ENCODE results near the gene MDN1.

Gene MDN1

GRCh38 chr6:89792881-89793280 lies 26.7 kb downstream of the MDN1 start (continued):
- TF ChIP-seq OSR1 (CRISPR knock-in tag; IDR thresholded peaks at IDR 0.05) (no peak), ZNF70 (CRISPR knock-in tag; IDR thresholded peaks at IDR 0.05) (no peak), POU6F1 (CRISPR knock-in tag; IDR thresholded peaks at IDR 0.05; ENCODE audit: borderline replicate concordance, low read depth) (no peak), ARNTL (CRISPR knock-in tag; IDR thresholded peaks at IDR 0.05; ENCODE audit: borderline replicate concordance, low read depth) (no peak), CSDC2 (CRISPR knock-in tag; IDR thresholded peaks at IDR 0.05) (no peak)

GRCh38 chr6:89790403-89790802 lies 29.2 kb downstream of the MDN1 start:
- no peak for ATAC-seq
- TF ChIP-seq ZFP3 (CRISPR knock-in tag; IDR thresholded peaks at IDR 0.05) (no peak), ZNF565 (CRISPR knock-in tag; conservative IDR thresholded peaks at IDR 0.05; ENCODE audit: low read depth) (no peak), PATZ1 (CRISPR knock-in tag; IDR thresholded peaks at IDR 0.05; ENCODE audit: borderline replicate concordance) (no peak), TSHZ2 (CRISPR knock-in tag; IDR thresholded peaks at IDR 0.05) (no peak), ZC3H10 (CRISPR knock-in tag; IDR thresholded peaks at IDR 0.05) (no peak), TCF4 (CRISPR knock-in tag; IDR thresholded peaks at IDR 0.05; ENCODE audit: borderline replicate concordance) (no peak), GLIS3 (CRISPR knock-in tag; IDR thresholded peaks at IDR 0.05) (no peak), ZNF8 (CRISPR knock-in tag; IDR thresholded peaks at IDR 0.05) (no peak), ISL1 (CRISPR knock-in tag; IDR thresholded peaks at IDR 0.05) (no peak), SNAI2 (CRISPR knock-in tag; IDR thresholded peaks at IDR 0.05) (no peak), TOX (CRISPR knock-in tag; IDR thresholded peaks at IDR 0.05; ENCODE audit: borderline replicate concordance) (no peak), POU6F1 (CRISPR knock-in tag; IDR thresholded peaks at IDR 0.05; ENCODE audit: borderline replicate concordance, low read depth) (no peak), PPARA (CRISPR knock-in tag; IDR thresholded peaks at IDR 0.05; ENCODE audit: borderline replicate concordance) (no peak), ZFP30 (CRISPR knock-in tag; IDR thresholded peaks at IDR 0.05) (no peak), ZNF70 (CRISPR knock-in tag; IDR thresholded peaks at IDR 0.05) (no peak), CSRNP3 (CRISPR knock-in tag; IDR thresholded peaks at IDR 0.05) (no peak), ESRRG (CRISPR knock-in tag; IDR thresholded peaks at IDR 0.05) (no peak)

- TF ChIP-seq PATZ1 (CRISPR knock-in tag; IDR thresholded peaks at IDR 0.05; ENCODE audit: borderline replicate concordance) (no peak), ZFP3 (CRISPR knock-in tag; IDR thresholded peaks at IDR 0.05) (no peak), ESRRG (CRISPR knock-in tag; IDR thresholded peaks at IDR 0.05) (no peak), OSR1 (CRISPR knock-in tag; IDR thresholded peaks at IDR 0.05) (no peak), ZC3H10 (CRISPR knock-in tag; IDR thresholded peaks at IDR 0.05) (no peak), ISL1 (CRISPR knock-in tag; IDR thresholded peaks at IDR 0.05) (no peak), SNAI2 (CRISPR knock-in tag; IDR thresholded peaks at IDR 0.05) (no peak), TCF4 (CRISPR knock-in tag; IDR thresholded peaks at IDR 0.05; ENCODE audit: borderline replicate concordance) (no peak), CREB5 (CRISPR knock-in tag; IDR thresholded peaks at IDR 0.05; ENCODE audit: low read depth) (no peak), CSRNP3 (CRISPR knock-in tag; IDR thresholded peaks at IDR 0.05) (no peak)
These were observed 29.6 kb downstream of the MDN1 start for GRCh38 chr6:89789980-89790379.

More at GRCh38 chr6:89789980-89790379, 29.6 kb downstream of the MDN1 start:
- ATAC-seq: no peak
